ENCODE measurements around the gene NRXN3.

NRXN3 gene

GRCh38 chr14:79417961-79418360 is 1247.8 kb downstream of the NRXN3 start:
- no peak overlapping the region for H3K9ac ChIP-seq (ENCODE audit: low read length)
- H3K4me2 ChIP-seq (ENCODE audit: low read length) = no peak overlapping the region
- no peaks in the 10 kb centered on the region for H4K20me1 ChIP-seq (ENCODE audit: insufficient read depth, low read length)
- no peak overlapping the region for H3K4me3 ChIP-seq (ENCODE audit: low read depth, low read length, poor library complexity, severe bottlenecking)
- TF ChIP-seq, protein P1, sequence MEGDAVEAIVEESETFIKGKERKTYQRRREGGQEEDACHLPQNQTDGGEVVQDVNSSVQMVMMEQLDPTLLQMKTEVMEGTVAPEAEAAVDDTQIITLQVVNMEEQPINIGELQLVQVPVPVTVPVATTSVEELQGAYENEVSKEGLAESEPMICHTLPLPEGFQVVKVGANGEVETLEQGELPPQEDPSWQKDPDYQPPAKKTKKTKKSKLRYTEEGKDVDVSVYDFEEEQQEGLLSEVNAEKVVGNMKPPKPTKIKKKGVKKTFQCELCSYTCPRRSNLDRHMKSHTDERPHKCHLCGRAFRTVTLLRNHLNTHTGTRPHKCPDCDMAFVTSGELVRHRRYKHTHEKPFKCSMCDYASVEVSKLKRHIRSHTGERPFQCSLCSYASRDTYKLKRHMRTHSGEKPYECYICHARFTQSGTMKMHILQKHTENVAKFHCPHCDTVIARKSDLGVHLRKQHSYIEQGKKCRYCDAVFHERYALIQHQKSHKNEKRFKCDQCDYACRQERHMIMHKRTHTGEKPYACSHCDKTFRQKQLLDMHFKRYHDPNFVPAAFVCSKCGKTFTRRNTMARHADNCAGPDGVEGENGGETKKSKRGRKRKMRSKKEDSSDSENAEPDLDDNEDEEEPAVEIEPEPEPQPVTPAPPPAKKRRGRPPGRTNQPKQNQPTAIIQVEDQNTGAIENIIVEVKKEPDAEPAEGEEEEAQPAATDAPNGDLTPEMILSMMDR (IDR thresholded peaks at IDR 0.05; ENCODE audit: low read length) = no peak
- TF ChIP-seq EZH2 (IDR thresholded peaks at IDR 0.05; ENCODE audit: borderline replicate concordance, low read length) = no peak
- H3K27me3 ChIP-seq (ENCODE audit: insufficient read depth, low read length) = no peaks in the 10 kb centered on the region
- no peaks in the 10 kb centered on the region for H3K9me2 ChIP-seq (ENCODE audit: low read depth, low read length)
- no peaks in the 10 kb centered on the region for H3K4me1 ChIP-seq (ENCODE audit: insufficient read depth, low read length, severe bottlenecking)
- no peak overlapping the region for H2AFZ ChIP-seq (ENCODE audit: low read length)
- H3K36me3 ChIP-seq (ENCODE audit: insufficient read depth, low read length) = no peaks in the 10 kb centered on the region
- H3K9me3 ChIP-seq (ENCODE audit: low read length) = no peaks in the 10 kb centered on the region
- no peaks in the 10 kb centered on the region for H3F3A ChIP-seq (ENCODE audit: insufficient read depth, low read length)
- no peaks in the 10 kb centered on the region for H3K79me2 ChIP-seq (ENCODE audit: insufficient read depth, low read length)
- H3K27ac ChIP-seq (ENCODE audit: low read depth, low read length, poor library complexity, severe bottlenecking) = no peak overlapping the region

DNA sequence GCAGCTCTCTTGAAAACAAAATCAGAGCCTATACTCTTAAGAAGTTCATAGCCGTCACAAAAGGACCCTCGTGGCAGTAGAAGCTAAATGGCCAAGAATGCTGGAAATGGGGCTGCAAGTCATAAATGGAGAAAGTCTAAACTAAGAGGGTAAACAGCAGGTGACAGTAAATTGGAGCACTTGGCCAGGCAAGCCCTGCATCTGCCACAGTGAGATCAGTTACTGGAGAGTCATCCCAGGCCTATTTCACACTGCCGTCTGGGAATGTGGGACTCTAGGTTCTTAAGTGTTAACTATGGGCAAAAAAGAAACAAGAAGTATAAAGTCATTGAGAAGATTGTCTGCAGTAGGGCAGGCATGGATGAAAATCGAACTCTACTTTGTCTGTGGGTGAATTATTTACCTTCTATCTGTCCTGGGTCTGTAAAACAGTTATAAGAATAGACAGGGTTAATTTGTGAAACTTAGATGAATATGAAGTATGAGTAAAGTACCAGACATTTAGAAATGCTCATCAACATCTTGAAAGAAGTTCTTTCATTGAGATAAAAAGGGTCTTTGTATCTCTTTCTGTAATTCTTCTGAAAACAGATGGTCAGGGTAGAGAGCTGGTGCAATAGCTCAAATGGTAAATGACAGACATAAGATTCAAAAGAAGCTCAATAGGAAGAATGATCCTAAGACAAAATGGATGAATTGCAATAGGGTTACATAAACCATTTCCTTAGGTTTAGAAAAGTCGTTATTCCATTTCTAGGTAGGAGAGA is 1248.7 kb downstream of the NRXN3 start:
- Histone ChIP-seq H3K9ac (ENCODE audit: low read length) (no peak overlapping the region), H3F3A (ENCODE audit: insufficient read depth, low read length) (no peaks in the 10 kb centered on the region), H3K4me1 (ENCODE audit: insufficient read depth, low read length, severe bottlenecking) (no peaks in the 10 kb centered on the region), H3K27ac (ENCODE audit: low read depth, low read length, poor library complexity, severe bottlenecking) (no peak overlapping the region), H3K79me2 (ENCODE audit: insufficient read depth, low read length) (no peaks in the 10 kb centered on the region), H2AFZ (ENCODE audit: low read length) (no peak overlapping the region), H4K20me1 (ENCODE audit: insufficient read depth, low read length) (no peaks in the 10 kb centered on the region), H3K4me2 (ENCODE audit: low read length) (no peak overlapping the region), H3K9me2 (ENCODE audit: low read depth, low read length) (no peaks in the 10 kb centered on the region), H3K27me3 (ENCODE audit: insufficient read depth, low read length) (no peaks in the 10 kb centered on the region), H3K4me3 (ENCODE audit: low read depth, low read length, poor library complexity, severe bottlenecking) (no peak overlapping the region), H3K36me3 (ENCODE audit: insufficient read depth, low read length) (no peaks in the 10 kb centered on the region), H3K9me3 (ENCODE audit: low read length) (no peaks in the 10 kb centered on the region)
- TF ChIP-seq, protein P1 (IDR thresholded peaks at IDR 0.05; ENCODE audit: low read length) = no peak
- TF ChIP-seq EZH2 (IDR thresholded peaks at IDR 0.05; ENCODE audit: borderline replicate concordance, low read length) = no peak

GRCh38 chr14:79419571-79420327 is 1249.6 kb downstream of the NRXN3 start:
- H3K4me3 ChIP-seq (ENCODE audit: low read depth, low read length, poor library complexity, severe bottlenecking) = no peak overlapping the region
- TF ChIP-seq, protein P1 (IDR thresholded peaks at IDR 0.05; ENCODE audit: low read length) = no peak
- no peak for TF ChIP-seq EZH2 (IDR thresholded peaks at IDR 0.05; ENCODE audit: borderline replicate concordance, low read length)

More at GRCh38 chr14:79419571-79420327, 1249.6 kb downstream of the NRXN3 start:
- Histone ChIP-seq H3K36me3 (ENCODE audit: insufficient read depth, low read length) (no peaks in the 10 kb centered on the region), H2AFZ (ENCODE audit: low read length) (no peak overlapping the region), H3K4me1 (ENCODE audit: insufficient read depth, low read length, severe bottlenecking) (no peaks in the 10 kb centered on the region), H3K9me3 (ENCODE audit: low read length) (no peaks in the 10 kb centered on the region), H3K27ac (ENCODE audit: low read depth, low read length, poor library complexity, severe bottlenecking) (no peak overlapping the region), H3K4me2 (ENCODE audit: low read length) (no peak overlapping the region), H3K27me3 (ENCODE audit: insufficient read depth, low read length) (no peaks in the 10 kb centered on the region), H3F3A (ENCODE audit: insufficient read depth, low read length) (no peaks in the 10 kb centered on the region), H4K20me1 (ENCODE audit: insufficient read depth, low read length) (no peaks in the 10 kb centered on the region), H3K9me2 (ENCODE audit: low read depth, low read length) (no peaks in the 10 kb centered on the region), H3K9ac (ENCODE audit: low read length) (no peak overlapping the region), H3K79me2 (ENCODE audit: insufficient read depth, low read length) (no peaks in the 10 kb centered on the region)

All from OCI-LY1 (cell line).